K562 (cell line): ENCODE measurements around the gene ZDHHC16. TPM values are rescaled to one million over a fixed set of nuclear protein-coding genes. Genes with fewer than 3 reads are reported as not detected.

Source experiments
- C11orf30 ChIP-seq: fragments of 450-650 bp; IDR thresholded peaks from 2 replicates; pipeline ENCODE4 v1.6.1; 2016; ENCODE audit warnings: low read depth, mild to moderate bottlenecking
- CBX3 ChIP-seq, 2 experiments: IDR thresholded peaks; 1 replicate in 1 of 2; 2 replicates in 1 of 2; pipeline ENCODE4 v1.6.1; 2012; ENCODE audit warnings: inconsistent platforms in 2 of 2, low read length in 2 of 2, borderline replicate concordance in 1 of 2, control low read depth in 1 of 2
- CREM ChIP-seq: IDR thresholded peaks from 2 replicates; pipeline ENCODE4 v1.6.1; 2014; ENCODE audit warnings: antibody characterized with exemption, low read depth
- FOXK2 ChIP-seq, 2 experiments: fragments of 450-650 bp; IDR thresholded peaks in 1 of 2; conservative IDR thresholded peaks in 1 of 2; 2 replicates each; pipeline ENCODE4 v1.6.1; 2016; ENCODE audit warnings: low read depth in 2 of 2, mild to moderate bottlenecking in 1 of 2
- LEF1 ChIP-seq: fragments of 450-650 bp; IDR thresholded peaks from 2 replicates; pipeline ENCODE4 v1.6.1; 2016; ENCODE audit warnings: mild to moderate bottlenecking
- MECOM ChIP-seq: fragments of 250-450 bp; sonication (Bioruptor Pico); IDR thresholded peaks from 2 replicates; pipeline ENCODE4 v1.8.0; 2022; ENCODE audit warnings: inconsistent platforms
- MTA2 ChIP-seq: fragments of 450-650 bp; IDR thresholded peaks from 2 replicates; pipeline ENCODE4 v1.6.1; 2016; ENCODE audit warnings: low read depth
- PHF8 ChIP-seq: fragments of 200-600 bp; sonication (generic); IDR thresholded peaks from 2 replicates; pipeline ENCODE4 v1.6.1; 2012; ENCODE audit warnings: mixed run types, mild to moderate bottlenecking, inconsistent platforms, low read length, moderate library complexity, borderline replicate concordance
- POLR2A ChIP-seq: fragments of 450-650 bp; conservative IDR thresholded peaks from 2 replicates; pipeline ENCODE4 v1.6.1; 2016
- RBFOX2 ChIP-seq: fragments of 200-400 bp; formaldehyde crosslinking; IDR thresholded peaks from 2 replicates; pipeline ENCODE4 v1.6.1; 2017; ENCODE audit warnings: low read depth, mild to moderate bottlenecking, low read length, moderate library complexity
- RHOXF2B ChIP-seq: fragments of 250-450 bp; sonication (Bioruptor Pico); conservative IDR thresholded peaks from 2 replicates; pipeline ENCODE4 v1.5.1; 2021
- SIN3B ChIP-seq: fragments of 450-650 bp; IDR thresholded peaks from 2 replicates; pipeline ENCODE4 v1.6.1; 2017; ENCODE audit warnings: low read depth, mild to moderate bottlenecking, moderate library complexity
- SRSF7 ChIP-seq: fragments of 200-400 bp; formaldehyde crosslinking; optimal IDR thresholded peaks from 2 replicates; pipeline ENCODE3; 2017; ENCODE audit warnings: mild to moderate bottlenecking, low read depth, low read length
- ZBTB8A ChIP-seq: fragments of 450-650 bp; IDR thresholded peaks from 2 replicates; pipeline ENCODE4 v1.6.1; 2018; ENCODE audit warnings: mild to moderate bottlenecking, moderate library complexity; ENCODE audit not compliant: partially characterized antibody
- ZC3H4 ChIP-seq: sonication (generic); formaldehyde crosslinking; IDR thresholded peaks from 2 replicates; pipeline ENCODE4 v1.9.0; 2021; ENCODE audit warnings: missing genetic modification reagents, borderline replicate concordance
- ZFX ChIP-seq: sonication (generic); formaldehyde crosslinking; IDR thresholded peaks from 2 replicates; pipeline ENCODE4 v1.8.0; 2022; ENCODE audit warnings: mild to moderate bottlenecking, missing genetic modification reagents, moderate library complexity
- ZNF12 ChIP-seq: sonication (generic); formaldehyde crosslinking; IDR thresholded peaks from 2 replicates; pipeline ENCODE4 v1.4.0; 2020; ENCODE audit warnings: mild to moderate bottlenecking, missing genetic modification reagents
- polyA plus RNA-seq, 8 experiments: library from polyadenylated mRNA; depleted of rRNA in 4 of 8; stranded (reverse) in 5 of 8; unstranded in 3 of 8; fragments of >200 nt; fragmentation: Nextera tagmentation in 2 of 8; fragmentation: Illumina TruSeq in 1 of 8; extraction: Ambion mirVana in 2 of 8; extraction: Trizol in 1 of 8; gene quantifications; 2 replicates each; pipeline versions ENCODE4 v1.2.1 to v1.2.3, GENCODE V29; 2011 to 2014; ENCODE audit warnings: inconsistent platforms in 1 of 8, missing spikeins in 1 of 8
- total RNA-seq, 7 experiments: library from RNA; depleted of rRNA in 6 of 7; stranded (reverse); fragments of >200 nt in 6 of 7; fragmentation: Illumina TruSeq in 2 of 7; extraction: Trizol in 2 of 7; gene quantifications; 2 replicates each; pipeline versions ENCODE4 v1.2.1 to v1.2.3, GENCODE V29; 2011 to 2021; ENCODE audit warnings: low replicate concordance in 1 of 7
- TF ChIP-seq, protein P1 (sequence below): IDR thresholded peaks from 2 replicates; pipeline ENCODE4 v1.6.1; 2016; ENCODE audit warnings: missing genetic modification characterization, missing compliant biosample characterization
- TF ChIP-seq, protein P2 (sequence below): fragments of 250-450 bp; sonication (Bioruptor Pico); IDR thresholded peaks from 2 replicates; pipeline ENCODE4 v1.8.0; 2021; ENCODE audit warnings: mild to moderate bottlenecking, moderate library complexity
- TF ChIP-seq, protein P3 (sequence below): fragments of 250-450 bp; sonication (Bioruptor Pico); IDR thresholded peaks from 2 replicates; pipeline ENCODE4 v1.8.0; 2022; ENCODE audit warnings: inconsistent platforms, mild to moderate bottlenecking, moderate library complexity, borderline replicate concordance
- TF ChIP-seq, protein P4 (sequence below): fragments of 250-450 bp; sonication (Bioruptor Pico); IDR thresholded peaks from 2 replicates; pipeline ENCODE4 v1.5.1; 2021; ENCODE audit warnings: mild to moderate bottlenecking
- TF ChIP-seq, protein P5 (sequence below): fragments of 450-650 bp; IDR thresholded peaks from 2 replicates; pipeline ENCODE4 v1.6.1; 2016; ENCODE audit warnings: antibody characterized with exemption

ZDHHC16 gene
- total and polyA plus RNA-seq, 9 of the 15 experiments (the other 6 are each of a cell fraction or from before 2014, with no cell fraction given), result 12.5 to 33.8 (median 21.3) TPM

DNA sequence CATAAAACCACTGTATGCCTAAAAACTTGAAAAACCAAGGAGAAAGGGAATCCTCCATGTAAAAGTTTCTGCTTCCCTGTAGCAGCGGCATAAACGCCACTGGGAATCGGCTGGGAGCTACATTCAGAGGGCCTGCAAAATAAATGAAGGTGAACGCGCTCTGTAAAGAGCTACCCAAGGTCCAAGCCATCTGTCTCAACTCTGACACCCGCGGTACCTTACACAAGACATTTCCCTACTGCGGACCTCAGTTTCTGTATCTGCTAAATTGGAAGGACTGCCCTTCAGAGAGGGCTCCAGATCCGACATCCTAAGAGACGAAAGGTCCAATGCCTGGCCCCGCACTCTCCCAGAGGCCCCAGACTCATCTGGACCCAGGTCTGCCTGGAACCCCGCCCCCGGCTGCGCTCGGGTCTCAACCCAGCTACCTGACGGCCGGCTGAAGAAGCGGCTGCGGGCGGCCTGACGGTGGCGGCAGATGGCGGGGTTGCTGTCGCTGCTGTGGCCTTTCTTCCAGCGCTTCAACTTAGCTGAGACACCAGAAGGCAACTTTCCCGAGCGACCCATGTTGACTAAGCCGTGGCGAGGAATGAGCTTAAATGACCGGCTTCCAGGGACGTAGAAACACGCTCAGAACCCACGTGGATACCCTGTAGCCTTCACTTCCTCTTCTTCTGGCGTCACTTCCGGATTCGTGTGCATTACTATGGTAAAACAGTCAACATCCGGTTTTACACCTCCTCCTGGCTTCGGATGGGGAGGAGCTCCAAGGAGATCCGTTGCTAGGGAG is 45.1 kb upstream of the ZDHHC16 start, which contains the start of gene RRP12 (continued):
- TF ChIP-seq, protein P1, sequence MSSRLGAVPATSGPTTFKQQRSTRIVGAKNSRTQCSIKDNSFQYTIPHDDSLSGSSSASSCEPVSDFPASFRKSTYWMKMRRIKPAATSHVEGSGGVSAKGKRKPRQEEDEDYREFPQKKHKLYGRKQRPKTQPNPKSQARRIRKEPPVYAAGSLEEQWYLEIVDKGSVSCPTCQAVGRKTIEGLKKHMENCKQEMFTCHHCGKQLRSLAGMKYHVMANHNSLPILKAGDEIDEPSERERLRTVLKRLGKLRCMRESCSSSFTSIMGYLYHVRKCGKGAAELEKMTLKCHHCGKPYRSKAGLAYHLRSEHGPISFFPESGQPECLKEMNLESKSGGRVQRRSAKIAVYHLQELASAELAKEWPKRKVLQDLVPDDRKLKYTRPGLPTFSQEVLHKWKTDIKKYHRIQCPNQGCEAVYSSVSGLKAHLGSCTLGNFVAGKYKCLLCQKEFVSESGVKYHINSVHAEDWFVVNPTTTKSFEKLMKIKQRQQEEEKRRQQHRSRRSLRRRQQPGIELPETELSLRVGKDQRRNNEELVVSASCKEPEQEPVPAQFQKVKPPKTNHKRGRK, result no peak
- no peak for TF ChIP-seq SRSF7
- TF ChIP-seq ZFX, result peak; percentile 57
- TF ChIP-seq, protein P2, sequence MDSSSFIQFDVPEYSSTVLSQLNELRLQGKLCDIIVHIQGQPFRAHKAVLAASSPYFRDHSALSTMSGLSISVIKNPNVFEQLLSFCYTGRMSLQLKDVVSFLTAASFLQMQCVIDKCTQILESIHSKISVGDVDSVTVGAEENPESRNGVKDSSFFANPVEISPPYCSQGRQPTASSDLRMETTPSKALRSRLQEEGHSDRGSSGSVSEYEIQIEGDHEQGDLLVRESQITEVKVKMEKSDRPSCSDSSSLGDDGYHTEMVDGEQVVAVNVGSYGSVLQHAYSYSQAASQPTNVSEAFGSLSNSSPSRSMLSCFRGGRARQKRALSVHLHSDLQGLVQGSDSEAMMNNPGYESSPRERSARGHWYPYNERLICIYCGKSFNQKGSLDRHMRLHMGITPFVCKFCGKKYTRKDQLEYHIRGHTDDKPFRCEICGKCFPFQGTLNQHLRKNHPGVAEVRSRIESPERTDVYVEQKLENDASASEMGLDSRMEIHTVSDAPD (CRISPR knock-in tag), result no peak
- no peak; the same call in 1 of the 2 replicates for TF ChIP-seq C11orf30
- peak; percentile 96 for TF ChIP-seq CREM
- TF ChIP-seq MECOM, result no peak
- TF ChIP-seq ZBTB8A, result no peak
- TF ChIP-seq CBX3 (IDR thresholded peaks at IDR 0.05; ENCODE audit: borderline replicate concordance in 1 of 2, low read length in 2 of 2), result no peak; a peak in 1 of 3 replicates
- peak; percentile 63; the same call in 1 of the 2 replicates for TF ChIP-seq PHF8
- no peak for TF ChIP-seq ZNF12 (CRISPR knock-in tag)
- peak; percentile 72 for TF ChIP-seq POLR2A
- no peak for TF ChIP-seq RHOXF2B
- TF ChIP-seq FOXK2 (conservative IDR thresholded peaks at IDR 0.05 in 1 of 2, IDR thresholded peaks at IDR 0.05 in 1 of 2; ENCODE audit: low read depth in 2 of 2), result peak; percentile 96 to 98
- TF ChIP-seq, protein P3, sequence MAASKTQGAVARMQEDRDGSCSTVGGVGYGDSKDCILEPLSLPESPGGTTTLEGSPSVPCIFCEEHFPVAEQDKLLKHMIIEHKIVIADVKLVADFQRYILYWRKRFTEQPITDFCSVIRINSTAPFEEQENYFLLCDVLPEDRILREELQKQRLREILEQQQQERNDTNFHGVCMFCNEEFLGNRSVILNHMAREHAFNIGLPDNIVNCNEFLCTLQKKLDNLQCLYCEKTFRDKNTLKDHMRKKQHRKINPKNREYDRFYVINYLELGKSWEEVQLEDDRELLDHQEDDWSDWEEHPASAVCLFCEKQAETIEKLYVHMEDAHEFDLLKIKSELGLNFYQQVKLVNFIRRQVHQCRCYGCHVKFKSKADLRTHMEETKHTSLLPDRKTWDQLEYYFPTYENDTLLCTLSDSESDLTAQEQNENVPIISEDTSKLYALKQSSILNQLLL, result no peak
- no peak for TF ChIP-seq MTA2
- TF ChIP-seq RBFOX2, result peak; percentile 79
- TF ChIP-seq ZC3H4 (CRISPR knock-in tag), result 0 out of 2 replicates have a peak, but pooled peaks have one; percentile 51
- TF ChIP-seq, protein P4, sequence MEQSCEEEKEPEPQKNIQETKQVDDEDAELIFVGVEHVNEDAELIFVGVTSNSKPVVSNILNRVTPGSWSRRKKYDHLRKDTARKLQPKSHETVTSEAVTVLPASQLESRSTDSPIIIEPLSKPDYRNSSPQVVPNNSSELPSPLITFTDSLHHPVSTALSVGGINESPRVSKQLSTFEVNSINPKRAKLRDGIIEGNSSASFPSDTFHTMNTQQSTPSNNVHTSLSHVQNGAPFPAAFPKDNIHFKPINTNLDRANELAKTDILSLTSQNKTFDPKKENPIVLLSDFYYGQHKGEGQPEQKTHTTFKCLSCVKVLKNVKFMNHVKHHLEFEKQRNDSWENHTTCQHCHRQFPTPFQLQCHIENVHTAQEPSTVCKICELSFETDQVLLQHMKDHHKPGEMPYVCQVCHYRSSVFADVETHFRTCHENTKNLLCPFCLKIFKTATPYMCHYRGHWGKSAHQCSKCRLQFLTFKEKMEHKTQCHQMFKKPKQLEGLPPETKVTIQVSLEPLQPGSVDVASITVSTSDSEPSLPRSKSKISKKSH, result no peak
- peak; percentile 58 for TF ChIP-seq SIN3B
- TF ChIP-seq, protein P5, sequence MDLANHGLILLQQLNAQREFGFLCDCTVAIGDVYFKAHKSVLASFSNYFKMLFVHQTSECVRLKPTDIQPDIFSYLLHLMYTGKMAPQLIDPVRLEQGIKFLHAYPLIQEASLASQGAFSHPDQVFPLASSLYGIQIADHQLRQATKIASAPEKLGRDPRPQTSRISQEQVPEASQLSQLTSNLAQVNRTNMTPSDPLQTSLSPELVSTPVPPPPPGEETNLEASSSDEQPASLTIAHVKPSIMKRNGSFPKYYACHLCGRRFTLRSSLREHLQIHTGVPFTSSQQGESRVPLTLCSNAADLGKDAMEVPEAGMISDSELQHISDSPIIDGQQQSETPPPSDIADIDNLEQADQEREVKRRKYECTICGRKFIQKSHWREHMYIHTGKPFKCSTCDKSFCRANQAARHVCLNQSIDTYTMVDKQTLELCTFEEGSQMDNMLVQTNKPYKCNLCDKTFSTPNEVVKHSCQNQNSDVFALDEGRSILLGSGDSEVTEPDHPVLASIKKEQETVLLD, result no peak
- TF ChIP-seq LEF1, result no peak
